Body of pancreas (tissue), 4 donors: ENCODE results near the gene FBXO21. TPM values are rescaled to one million over a fixed set of nuclear protein-coding genes. Genes with fewer than 3 reads are reported as not detected.

Experiments
- ATAC-seq: fragments of 150-250 bp; one replicate; pipeline ENCODE4 v1.9.1; 2016
- DNase-seq, 4 donors: peaks; one replicate each; pipeline ENCODE4 v3.0.0-alpha.2; 2019
- H3K27ac ChIP-seq, 4 donors: fragments of 200-600 bp; sonication (generic); 1 replicate in 3 of 4; 2 replicates in 1 of 4; pipeline versions ENCODE4 v1.5.1 to v1.6.1; 2016 to 2019; ENCODE audit warnings: mild to moderate bottlenecking in 1 of 4, mixed read lengths in 1 of 4, moderate library complexity in 1 of 4
- H3K27me3 ChIP-seq, 2 donors: fragments of 200-600 bp; sonication (generic); one replicate each; pipeline ENCODE4 v1.6.0; 2016; ENCODE audit warnings: mild to moderate bottlenecking in 1 of 2
- H3K36me3 ChIP-seq, 2 donors: fragments of 200-600 bp; sonication (generic); replicated peaks in 1 of 2; 2 replicates each; pipeline ENCODE4 v1.5.1; 2016; ENCODE audit warnings: low read depth in 2 of 2; ENCODE audit not compliant: insufficient read depth in 1 of 2
- H3K4me1 ChIP-seq: fragments of 200-600 bp; sonication (generic); one replicate; pipeline ENCODE4 v1.6.0; 2016
- H3K4me3 ChIP-seq, 2 donors: fragments of 200-600 bp; sonication (generic); 1 replicate in 1 of 2; 2 replicates in 1 of 2; pipeline ENCODE4 v1.5.1; 2016 to 2019
- H3K9me3 ChIP-seq, 3 donors: fragments of 200-600 bp; sonication (generic); 1 replicate in 2 of 3; 2 replicates in 1 of 3; pipeline ENCODE4 v1.5.1; 2016
- CTCF ChIP-seq, 7 experiments: fragments of 450-650 bp in 4 of 7; fragments of 200-600 bp in 3 of 7; sonication (generic) in 3 of 7; IDR thresholded peaks; one replicate each; pipeline ENCODE4 v1.5.1; 2016 to 2019; ENCODE audit warnings: antibody characterized with exemption in 7 of 7
- POLR2A ChIP-seq, 3 donors: fragments of 450-650 bp; IDR thresholded peaks; one replicate each; pipeline ENCODE4 v1.6.1; 2016; ENCODE audit warnings: antibody characterized with exemption in 3 of 3, mild to moderate bottlenecking in 2 of 3
- WGBS, 2 donors: methylation state at CpG; one replicate each; pipeline ENCODE4 v1.1.5; 2017; 5-methylcytosine and 5-hydroxymethylcytosine counted together
- intact Hi-C: fragments of 100-400 bp; cut with DNase I; formaldehyde crosslinking; loops from one replicate; pipeline ENCODE4 v1.15.1; 2023
- total RNA-seq, 2 donors: library from RNA; depleted of rRNA; stranded (reverse); fragments of >200 nt; gene quantifications; one replicate each; pipeline ENCODE4 v1.1.0, GENCODE V29; 2016

The FBXO21 gene
- total RNA-seq, 2 donors from 2014 or later, result 43.6 to 76.5 TPM

DNA sequence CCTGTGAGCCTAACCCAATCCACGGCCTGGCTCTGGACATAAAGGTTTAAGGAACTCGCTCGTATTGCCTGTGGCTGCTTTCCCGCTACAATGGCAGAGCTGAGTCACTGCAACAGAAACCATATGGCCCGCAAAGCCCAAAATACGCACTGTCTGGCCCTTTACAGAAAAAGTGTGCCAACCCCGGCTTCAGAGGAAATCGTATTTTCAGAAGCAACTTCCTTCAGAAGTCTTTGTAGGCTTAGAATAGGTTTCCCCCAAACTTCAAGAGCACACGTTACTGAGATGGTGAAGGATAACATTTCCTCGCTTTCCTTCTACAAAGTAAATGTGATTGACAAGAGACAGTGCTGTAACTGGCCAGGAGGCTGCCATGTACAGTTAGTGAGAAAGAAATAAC, 56.2 kb downstream of the FBXO21 start:
- H3K27me3 ChIP-seq, result no peaks in the 10 kb centered on the region
- WGBS, 2 donors, result 66 to 86% methylated on average over 10 of the region's 10 CpGs
- H3K9me3 ChIP-seq, result no peaks in the 10 kb centered on the region
- no peak for DNase-seq
- TF ChIP-seq CTCF (IDR thresholded peaks at IDR 0.05) (no peak), POLR2A (IDR thresholded peaks at IDR 0.05) (no peak)
- peaks cover 13% of the 10 kb centered on the region for H3K4me1 ChIP-seq
- no peak for ATAC-seq
- H3K4me3 ChIP-seq, result no peak overlapping the region
- no peak overlapping the region for H3K27ac ChIP-seq
- H3K36me3 ChIP-seq, result no peaks in the 10 kb centered on the region
- intact Hi-C loops, result no loop called here

GRCh38 chr12:117130801-117131200, 59.5 kb downstream of the FBXO21 start:
- WGBS, 2 donors, result 74 to 81% methylated on average over 7 of the region's 7 CpGs
- Histone ChIP-seq H3K27me3 (no peaks in the 10 kb centered on the region), H3K9me3 (no peaks in the 10 kb centered on the region), H3K27ac (peak overlapping the region; percentile 59 to 84 (median 76)), H3K36me3 (no peaks in the 10 kb centered on the region), H3K4me3 (no peak overlapping the region), H3K4me1 (peaks cover 13% of the 10 kb centered on the region)
- no peak for DNase-seq
- intact Hi-C loops, result no loop called here
- ATAC-seq, result peak; percentile 12
- TF ChIP-seq CTCF (IDR thresholded peaks at IDR 0.05), result no peak
- TF ChIP-seq POLR2A (IDR thresholded peaks at IDR 0.05), result no peak

DNA sequence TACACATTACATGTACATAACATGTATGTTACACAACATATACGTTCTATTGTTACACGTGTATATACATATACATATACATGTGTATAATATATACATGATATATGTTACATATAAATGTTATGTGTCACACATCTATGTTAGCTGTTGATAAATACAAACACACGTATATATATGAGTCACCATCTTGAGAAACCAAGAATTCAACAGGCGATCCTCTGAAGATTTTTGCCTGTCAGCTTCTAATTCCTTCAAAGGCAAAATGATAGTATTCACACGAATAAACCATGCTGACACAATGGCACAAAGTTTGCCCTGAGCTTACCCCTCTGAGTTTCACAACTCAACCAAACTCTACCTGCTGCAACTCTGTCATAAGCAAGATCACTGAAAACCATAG, 60.9 kb downstream of the FBXO21 start:
- 72 to 85% methylated on average over 5 of the region's 5 CpGs for WGBS, 2 donors
- TF ChIP-seq CTCF (IDR thresholded peaks at IDR 0.05) (no peak), POLR2A (IDR thresholded peaks at IDR 0.05) (no peak)
- Histone ChIP-seq H3K4me3 (no peak overlapping the region), H3K27me3 (no peaks in the 10 kb centered on the region), H3K4me1 (peaks cover 19% of the 10 kb centered on the region), H3K9me3 (no peaks in the 10 kb centered on the region), H3K36me3 (no peaks in the 10 kb centered on the region), H3K27ac (peak overlapping the region in 3 of 4 donors; percentile 19 to 84 (median 80))
- intact Hi-C loops, result no loop called here
- DNase-seq, result no peak
- no peak for ATAC-seq

GRCh38 chr12:117127933-117128823, 62.1 kb downstream of the FBXO21 start:
- peak; percentile 9 for ATAC-seq

More at GRCh38 chr12:117127933-117128823, 62.1 kb downstream of the FBXO21 start:
- Histone ChIP-seq H3K27ac (peak overlapping the region in 1 of 4 donors; percentile 19), H3K36me3 (no peaks in the 10 kb centered on the region), H3K4me1 (peaks cover 19% of the 10 kb centered on the region), H3K4me3 (no peak overlapping the region), H3K9me3 (no peaks in the 10 kb centered on the region), H3K27me3 (no peaks in the 10 kb centered on the region)
- TF ChIP-seq CTCF (IDR thresholded peaks at IDR 0.05) (peak in 3 of 7 experiments; percentile 5 to 38 (median 31)), POLR2A (IDR thresholded peaks at IDR 0.05) (peak in 1 of 3 donors; percentile 5)
- DNase-seq, result peak in 3 of 4 donors; percentile 31 to 58 (median 43)
- intact Hi-C loops, result no loop called here
- 80 to 85% methylated on average over 6 of the region's 6 CpGs for WGBS, 2 donors
